ENCODE data around the gene ZNF770.

DNA sequence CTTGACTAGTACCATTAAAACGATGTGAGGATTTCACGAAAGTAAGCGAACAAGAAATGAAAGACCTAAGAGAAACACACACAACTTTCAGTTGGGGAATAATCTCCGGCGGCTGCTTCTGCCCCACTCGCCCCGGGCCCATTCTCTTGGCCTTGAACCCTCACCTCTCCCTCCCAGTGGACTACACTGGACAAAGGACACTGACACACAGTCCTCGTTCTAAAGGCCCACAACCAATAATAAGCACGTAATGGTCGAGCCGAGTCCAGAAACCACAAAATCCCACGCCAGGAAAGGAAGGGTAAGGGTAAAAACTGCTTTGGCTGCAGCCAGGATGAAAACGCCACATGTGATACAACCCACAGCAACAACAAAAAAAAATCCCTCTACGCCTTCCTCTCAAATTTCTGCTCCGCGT, 469 bp downstream of the ZNF770 start:
- TF ChIP-seq, protein P1, sequence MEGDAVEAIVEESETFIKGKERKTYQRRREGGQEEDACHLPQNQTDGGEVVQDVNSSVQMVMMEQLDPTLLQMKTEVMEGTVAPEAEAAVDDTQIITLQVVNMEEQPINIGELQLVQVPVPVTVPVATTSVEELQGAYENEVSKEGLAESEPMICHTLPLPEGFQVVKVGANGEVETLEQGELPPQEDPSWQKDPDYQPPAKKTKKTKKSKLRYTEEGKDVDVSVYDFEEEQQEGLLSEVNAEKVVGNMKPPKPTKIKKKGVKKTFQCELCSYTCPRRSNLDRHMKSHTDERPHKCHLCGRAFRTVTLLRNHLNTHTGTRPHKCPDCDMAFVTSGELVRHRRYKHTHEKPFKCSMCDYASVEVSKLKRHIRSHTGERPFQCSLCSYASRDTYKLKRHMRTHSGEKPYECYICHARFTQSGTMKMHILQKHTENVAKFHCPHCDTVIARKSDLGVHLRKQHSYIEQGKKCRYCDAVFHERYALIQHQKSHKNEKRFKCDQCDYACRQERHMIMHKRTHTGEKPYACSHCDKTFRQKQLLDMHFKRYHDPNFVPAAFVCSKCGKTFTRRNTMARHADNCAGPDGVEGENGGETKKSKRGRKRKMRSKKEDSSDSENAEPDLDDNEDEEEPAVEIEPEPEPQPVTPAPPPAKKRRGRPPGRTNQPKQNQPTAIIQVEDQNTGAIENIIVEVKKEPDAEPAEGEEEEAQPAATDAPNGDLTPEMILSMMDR (conservative IDR thresholded peaks at IDR 0.05; ENCODE audit: low read depth in 2 of 2) = no peak
- TF ChIP-seq EZH2 (IDR thresholded peaks at IDR 0.05; ENCODE audit: low read depth, unreplicated experiment) (no peak), ZNF114 (CRISPR knock-in tag; IDR thresholded peaks at IDR 0.05) (no peak), POLR2AphosphoS5 (IDR thresholded peaks at IDR 0.05; ENCODE audit: low read depth) (no peak), EZH2phosphoT487 (IDR thresholded peaks at IDR 0.05; ENCODE audit: unreplicated experiment) (no peak), CREB1 (CRISPR knock-in tag; IDR thresholded peaks at IDR 0.05; ENCODE audit: low read depth) (no peak), JUNB (IDR thresholded peaks at IDR 0.05; ENCODE audit: unreplicated experiment) (no peak), NANOG (IDR thresholded peaks at IDR 0.05; ENCODE audit: borderline replicate concordance) (no peak), STAT1 (IDR thresholded peaks at IDR 0.05; ENCODE audit: unreplicated experiment) (no peak)
- TF ChIP-seq, protein P2, sequence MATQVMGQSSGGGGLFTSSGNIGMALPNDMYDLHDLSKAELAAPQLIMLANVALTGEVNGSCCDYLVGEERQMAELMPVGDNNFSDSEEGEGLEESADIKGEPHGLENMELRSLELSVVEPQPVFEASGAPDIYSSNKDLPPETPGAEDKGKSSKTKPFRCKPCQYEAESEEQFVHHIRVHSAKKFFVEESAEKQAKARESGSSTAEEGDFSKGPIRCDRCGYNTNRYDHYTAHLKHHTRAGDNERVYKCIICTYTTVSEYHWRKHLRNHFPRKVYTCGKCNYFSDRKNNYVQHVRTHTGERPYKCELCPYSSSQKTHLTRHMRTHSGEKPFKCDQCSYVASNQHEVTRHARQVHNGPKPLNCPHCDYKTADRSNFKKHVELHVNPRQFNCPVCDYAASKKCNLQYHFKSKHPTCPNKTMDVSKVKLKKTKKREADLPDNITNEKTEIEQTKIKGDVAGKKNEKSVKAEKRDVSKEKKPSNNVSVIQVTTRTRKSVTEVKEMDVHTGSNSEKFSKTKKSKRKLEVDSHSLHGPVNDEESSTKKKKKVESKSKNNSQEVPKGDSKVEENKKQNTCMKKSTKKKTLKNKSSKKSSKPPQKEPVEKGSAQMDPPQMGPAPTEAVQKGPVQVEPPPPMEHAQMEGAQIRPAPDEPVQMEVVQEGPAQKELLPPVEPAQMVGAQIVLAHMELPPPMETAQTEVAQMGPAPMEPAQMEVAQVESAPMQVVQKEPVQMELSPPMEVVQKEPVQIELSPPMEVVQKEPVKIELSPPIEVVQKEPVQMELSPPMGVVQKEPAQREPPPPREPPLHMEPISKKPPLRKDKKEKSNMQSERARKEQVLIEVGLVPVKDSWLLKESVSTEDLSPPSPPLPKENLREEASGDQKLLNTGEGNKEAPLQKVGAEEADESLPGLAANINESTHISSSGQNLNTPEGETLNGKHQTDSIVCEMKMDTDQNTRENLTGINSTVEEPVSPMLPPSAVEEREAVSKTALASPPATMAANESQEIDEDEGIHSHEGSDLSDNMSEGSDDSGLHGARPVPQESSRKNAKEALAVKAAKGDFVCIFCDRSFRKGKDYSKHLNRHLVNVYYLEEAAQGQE (IDR thresholded peaks at IDR 0.05; ENCODE audit: unreplicated experiment) = no peak
- TF ChIP-seq, protein P3, sequence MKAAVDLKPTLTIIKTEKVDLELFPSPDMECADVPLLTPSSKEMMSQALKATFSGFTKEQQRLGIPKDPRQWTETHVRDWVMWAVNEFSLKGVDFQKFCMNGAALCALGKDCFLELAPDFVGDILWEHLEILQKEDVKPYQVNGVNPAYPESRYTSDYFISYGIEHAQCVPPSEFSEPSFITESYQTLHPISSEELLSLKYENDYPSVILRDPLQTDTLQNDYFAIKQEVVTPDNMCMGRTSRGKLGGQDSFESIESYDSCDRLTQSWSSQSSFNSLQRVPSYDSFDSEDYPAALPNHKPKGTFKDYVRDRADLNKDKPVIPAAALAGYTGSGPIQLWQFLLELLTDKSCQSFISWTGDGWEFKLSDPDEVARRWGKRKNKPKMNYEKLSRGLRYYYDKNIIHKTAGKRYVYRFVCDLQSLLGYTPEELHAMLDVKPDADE (IDR thresholded peaks at IDR 0.05) = no peak
